Superior temporal gyrus (tissue), 1 donor: Measurements from ENCODE around the gene COPS7A.
A peak's percentile ranks its signal among the peaks of the same experiment; 100 is the strongest.

ENCODE experiments used
- DNase-seq: peaks from one replicate; pipeline ENCODE4 v3.0.0-alpha.2; 2016; ENCODE audit errors: extremely low spot score

COPS7A gene

DNA sequence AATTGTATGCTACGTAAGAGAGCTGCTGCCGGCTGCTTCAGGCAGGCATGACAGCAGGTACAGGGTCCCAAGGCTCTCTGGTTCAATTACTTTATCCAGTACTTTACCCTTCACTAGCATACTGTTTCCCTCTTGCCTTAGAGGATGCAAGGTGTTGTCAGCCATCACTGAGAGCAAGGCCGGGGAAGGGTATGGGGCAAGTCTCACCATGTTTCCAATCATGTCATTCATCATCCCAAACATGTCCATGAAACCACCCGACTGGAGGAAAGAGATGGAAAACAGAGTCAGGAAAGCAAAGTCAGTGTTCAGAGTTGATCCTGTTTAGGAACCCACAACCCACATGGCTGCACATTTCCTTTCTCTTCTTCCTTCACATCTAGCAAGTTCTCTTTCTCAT lies 26.7 kb downstream of the COPS7A start:
- DNase-seq: no peak

DNA sequence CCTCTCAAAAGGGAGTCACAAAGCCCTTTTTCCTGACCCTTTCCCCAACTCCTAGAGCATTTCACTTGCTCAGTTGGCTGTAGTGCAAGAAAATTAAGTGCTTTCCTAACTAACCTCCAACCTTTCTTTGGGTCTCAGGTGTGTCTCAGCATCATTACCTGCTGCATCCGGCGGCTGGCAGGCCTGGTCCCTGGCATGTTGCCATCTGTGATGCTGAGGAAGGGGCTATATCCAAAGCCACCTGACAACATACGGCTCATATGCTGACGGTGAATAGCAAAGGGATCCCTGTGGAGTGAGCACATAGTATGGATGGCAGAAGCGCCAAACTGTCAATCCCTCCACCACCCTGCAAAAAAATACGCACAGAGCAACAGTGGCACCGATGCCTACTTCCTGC lies 27.9 kb downstream of the COPS7A start:
- no peak for DNase-seq

DNA sequence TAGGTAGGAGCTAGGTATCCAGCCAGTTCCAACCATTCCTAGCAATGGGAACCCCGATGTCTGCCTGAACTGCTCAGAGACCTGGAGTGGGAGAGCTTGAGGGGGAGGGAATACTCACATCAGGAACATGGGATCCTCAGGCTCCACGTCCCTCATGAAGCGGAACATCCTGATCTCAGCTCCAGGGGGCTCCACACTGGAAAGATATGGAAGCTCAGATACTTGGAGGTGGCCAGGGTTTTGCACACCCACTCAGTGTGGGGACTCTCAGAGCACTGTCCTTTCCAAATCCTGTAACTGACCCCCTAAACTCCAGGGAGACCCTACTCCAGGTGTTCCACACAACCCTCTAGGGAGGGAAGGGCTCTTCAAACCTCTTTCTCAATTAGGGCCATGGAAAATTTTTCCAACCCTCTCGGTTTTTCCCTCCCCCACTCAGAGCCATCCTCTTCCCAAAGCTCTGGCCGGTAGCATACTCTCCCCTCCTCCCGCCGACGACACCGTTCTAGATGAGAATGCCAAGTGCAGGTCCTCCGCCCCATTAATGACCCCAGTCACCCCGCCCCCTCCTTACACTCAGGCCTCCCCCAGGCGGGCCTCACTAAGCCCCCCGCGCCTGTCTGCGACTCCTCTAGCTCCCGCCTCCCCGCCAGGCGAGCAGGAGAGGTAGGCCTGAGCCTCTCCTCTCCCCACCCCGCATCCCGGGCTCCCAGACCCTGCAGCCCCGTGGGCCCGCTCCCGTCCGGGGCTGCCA lies 28.5 kb downstream of the COPS7A start:
- DNase-seq: peak; percentile 29

DNA sequence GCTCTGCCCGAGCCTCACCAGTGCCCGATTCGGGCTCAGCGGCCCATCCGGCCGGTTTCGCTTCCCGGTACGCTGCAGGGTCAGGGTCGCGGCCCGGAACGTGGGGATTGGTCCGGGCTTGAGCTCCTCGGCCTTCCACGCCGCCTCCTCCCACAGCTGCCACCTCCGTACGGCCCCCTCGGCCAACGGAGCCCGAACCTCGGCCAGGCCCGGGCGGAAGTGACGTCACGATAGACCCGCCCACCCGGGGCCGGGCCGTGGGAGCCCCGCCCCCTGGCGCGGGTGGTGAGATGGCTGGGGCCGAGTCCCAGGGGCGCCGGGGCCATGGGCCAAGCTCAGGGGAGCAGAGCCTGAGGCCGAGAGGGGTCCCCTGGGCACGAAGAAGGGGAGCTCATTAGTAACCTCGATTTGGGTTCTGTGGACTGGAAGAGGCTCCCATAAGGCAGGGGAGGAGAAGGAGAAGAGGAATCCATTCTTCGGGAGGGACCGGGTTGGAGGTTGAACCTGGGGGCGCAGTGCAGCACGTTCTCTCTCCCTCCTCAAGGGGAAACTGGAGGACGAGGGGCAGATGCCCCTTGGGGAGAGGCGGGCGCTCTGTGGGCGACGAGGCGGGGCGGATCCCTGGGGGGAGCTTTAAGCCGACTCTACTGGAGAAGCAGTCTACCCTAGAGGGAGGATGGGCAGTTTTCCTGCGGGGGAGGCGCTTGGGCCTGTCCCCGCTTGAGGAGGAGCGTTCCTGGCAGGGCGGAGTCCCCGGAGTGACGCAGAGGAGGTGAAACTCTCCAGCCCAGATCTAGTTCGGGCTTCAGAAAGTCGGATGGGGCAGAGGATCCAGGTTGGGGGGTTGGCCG lies 29.3 kb downstream of the COPS7A start, which contains the start of gene MLF2:
TSS of gene MLF2 (minus strand) at position 221 of the 851 bp plus-strand sequence. CDS start 807 bp downstream, outside the sequence.
- DNase-seq: peak; percentile 97

DNA sequence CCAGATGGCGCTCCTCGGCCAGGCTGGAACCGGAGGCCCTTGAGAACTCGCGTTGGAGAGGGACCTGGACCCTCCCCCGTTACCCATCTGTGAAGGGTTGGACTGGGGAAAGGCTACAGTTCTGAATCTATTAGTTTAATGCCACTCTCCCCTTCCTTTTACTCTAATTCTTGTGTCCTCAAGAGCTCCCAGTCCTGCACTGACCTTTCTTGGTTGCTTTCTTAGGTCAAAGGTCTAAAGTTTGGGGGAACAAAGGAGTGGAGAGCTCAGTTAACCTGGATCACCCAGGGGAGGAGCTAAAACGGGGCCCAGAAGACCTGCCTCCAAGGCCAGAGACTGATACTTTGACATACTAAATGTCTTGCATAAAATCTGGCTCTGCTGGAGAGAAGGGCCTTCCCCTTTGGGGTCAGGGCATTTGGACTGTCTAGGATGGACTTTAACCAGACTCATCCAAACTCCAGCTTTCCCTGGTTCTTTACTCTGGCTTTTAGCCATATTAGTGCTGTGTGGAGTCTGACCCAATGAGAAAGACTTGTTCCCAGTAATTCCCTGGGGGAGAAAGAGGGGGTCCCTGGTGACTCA lies 30.0 kb downstream of the COPS7A start:
- no peak for DNase-seq

DNA sequence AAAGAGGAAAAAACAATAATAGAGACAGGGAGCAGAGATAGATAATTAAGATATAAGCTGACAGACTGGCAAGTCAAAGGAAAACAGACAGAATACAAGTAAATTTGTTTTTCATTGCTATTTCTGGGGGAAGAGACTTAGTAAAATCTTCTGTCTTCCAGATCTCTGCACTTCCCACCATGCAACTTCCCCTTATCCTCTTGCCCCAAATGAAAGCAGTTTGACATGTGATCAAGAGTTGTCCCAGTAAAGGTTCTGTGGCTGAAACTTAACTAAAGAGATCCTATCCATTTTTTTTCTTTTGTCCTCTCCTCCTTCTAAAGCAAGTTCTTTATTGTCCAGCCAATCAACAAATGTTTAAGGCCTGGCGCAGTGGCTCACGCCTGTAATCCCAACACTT lies 30.6 kb downstream of the COPS7A start:
- DNase-seq: no peak

DNA sequence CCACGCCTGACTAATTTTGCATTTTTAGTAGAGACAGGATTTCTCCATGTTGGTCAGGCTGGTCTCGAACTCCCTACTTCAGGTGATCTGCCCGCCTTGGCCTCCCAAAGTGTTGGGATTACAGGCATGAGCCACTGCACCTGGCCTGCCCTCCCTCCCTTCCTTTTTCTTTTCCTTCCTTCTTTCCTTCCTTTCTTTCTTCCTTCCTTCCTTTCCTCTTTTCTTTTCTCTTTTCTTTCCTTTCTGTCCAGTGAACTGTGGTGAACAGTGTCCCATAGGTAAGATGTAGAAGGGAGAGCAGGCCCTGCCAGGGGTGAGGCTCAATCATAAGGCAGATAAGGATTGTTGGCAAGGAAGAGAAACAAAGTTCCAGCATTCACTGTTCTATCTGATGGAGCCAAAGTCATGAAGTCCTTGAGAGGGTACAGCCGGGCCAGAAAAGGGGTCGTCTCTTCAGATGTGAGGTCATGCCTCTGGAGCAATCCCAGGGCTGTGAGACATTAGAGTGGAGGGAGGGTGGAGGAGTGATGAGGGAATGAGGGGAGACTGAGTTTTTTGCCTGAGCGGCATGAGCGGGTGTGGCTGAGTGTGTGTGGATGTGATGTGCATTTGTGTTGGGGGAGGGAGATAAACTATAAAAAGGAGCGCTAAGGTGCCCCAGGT lies 33.3 kb downstream of the COPS7A start:
- no peak for DNase-seq

- no peak for DNase-seq
Observed at GRCh38 chr12:6758506-6759095, 34.8 kb downstream of the COPS7A start.

- no peak for DNase-seq
Observed at GRCh38 chr12:6759741-6760140, 35.9 kb downstream of the COPS7A start.

DNA sequence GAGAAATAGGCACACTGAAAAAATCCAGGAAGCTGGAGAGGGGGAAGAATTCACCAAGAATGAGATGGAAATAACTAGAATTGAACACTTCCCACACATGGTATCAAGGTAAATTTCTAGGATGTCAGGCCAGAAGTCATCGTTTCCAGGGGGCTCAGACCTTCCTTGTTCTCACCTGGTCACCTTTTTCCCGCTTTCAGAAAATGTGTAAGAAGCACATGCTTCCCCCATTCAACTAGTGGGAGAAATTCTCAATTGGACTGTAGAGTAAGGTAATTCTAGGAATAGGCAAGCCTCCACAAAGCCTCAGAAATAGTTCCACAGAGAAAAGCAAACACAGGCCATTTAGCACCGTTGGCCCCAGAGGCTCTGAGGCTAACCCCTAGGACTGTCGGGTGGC lies 39.5 kb downstream of the COPS7A start:
- DNase-seq: no peak

DNA sequence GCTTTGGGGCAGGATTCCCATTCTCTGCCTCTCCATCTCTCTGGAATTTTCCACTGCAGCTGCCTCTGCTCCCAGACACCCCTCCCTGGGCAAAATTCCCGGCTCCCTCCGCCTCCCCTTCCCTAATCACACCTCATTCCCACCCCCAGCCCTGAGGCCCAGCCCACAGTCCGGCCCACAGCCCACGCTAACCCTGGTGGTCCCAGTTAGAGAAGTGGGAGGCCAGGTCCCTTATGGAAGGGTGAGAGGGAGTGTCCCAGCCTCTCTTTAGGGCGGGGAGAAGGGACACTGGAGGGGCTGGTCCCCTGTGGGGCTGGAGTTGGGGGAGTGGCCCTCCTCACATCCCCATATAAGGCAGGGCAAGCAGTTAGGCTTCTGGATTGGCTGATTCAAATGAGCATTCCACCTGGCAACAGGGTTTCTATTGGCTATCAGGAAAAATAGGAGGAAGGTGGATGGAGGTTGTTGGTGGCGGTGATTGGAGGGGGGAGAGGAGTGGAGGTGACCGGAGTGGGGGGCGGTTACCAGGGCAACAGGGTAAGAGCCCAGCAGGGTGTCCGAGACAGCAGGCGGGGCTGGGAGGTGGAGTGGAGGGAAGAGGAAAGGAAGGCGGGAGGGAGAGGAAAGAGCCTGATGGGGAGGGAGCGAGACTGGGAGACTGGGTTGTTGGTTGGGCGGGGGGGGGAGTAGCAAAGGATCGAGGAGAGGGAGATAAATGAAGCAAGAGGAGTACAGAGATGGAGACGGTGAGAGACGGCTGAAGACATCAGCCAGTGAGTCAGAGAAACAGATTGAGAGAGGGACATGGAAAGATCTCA lies 40.4 kb downstream of the COPS7A start:
- peak; percentile 94 for DNase-seq

DNA sequence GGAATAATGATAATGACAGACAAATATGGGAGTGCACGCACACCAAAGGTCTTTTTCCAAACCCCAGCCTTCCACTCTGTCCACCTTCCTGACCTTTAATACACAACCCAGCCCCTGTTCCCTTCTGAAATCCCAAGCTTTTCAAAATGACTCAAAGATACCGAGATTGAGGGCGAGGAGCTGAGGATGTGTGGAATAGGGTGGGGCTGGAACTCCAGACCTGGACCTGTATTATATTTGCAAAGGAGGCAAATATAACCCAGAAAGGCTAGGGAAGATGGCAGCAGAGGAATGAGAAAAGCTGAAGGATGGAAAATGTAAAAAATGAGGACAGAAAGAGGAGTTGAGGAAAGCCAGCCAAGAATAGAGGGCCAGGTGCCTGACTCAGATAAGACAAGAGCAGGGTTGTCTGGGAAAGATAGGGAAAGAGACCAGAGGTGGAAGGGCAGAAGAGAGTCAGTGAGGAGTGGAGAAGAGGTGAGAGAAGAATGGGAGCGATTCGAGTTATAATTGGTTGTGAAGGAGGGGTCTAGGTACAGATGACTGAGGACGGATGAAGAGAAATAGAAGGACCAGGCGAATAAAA lies 41.3 kb downstream of the COPS7A start:
- peak; percentile 28 for DNase-seq

- DNase-seq: peak; percentile 22
Observed at GRCh38 chr12:6765634-6766581, 42.1 kb downstream of the COPS7A start, which contains the start of gene PTMS. TSS of gene PTMS (plus strand) at chr12:6766363. CDS start at chr12:6766706, 343 bp downstream.

DNA sequence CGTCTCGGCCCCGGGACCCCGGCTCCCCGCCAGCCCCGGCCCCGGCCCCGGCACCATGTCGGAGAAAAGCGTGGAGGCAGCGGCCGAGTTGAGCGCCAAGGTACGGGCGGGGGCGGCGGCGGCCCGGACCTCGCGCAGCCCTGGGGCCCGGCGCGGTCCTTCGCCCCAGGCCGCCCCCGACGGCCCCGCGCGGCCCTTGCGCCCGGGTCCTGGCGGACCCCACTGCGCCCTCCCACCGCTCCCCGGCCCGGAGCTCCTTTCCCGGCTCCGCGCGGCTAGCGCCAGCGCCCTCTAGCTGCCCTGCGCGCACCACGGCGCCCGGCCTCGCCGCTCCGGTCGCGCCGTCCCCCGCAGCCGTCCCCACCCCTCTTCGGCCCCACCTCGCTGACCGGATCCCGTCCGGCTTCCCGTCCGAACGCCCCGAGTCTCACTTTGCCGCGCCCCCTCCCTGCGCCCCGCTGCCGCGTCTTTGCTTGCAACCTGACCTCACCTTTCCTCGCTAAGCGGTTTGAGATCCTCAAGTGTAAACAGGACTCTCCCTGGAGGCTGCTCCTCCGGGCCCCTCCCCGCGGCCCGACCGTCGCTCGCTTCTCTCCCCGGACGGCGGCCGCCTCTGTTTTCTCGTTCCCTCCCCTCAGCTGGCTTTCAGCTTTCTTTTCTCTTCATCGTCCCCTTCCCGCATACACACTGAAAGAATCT lies 43.0 kb downstream of the COPS7A start:
- peak; percentile 67 for DNase-seq

DNA sequence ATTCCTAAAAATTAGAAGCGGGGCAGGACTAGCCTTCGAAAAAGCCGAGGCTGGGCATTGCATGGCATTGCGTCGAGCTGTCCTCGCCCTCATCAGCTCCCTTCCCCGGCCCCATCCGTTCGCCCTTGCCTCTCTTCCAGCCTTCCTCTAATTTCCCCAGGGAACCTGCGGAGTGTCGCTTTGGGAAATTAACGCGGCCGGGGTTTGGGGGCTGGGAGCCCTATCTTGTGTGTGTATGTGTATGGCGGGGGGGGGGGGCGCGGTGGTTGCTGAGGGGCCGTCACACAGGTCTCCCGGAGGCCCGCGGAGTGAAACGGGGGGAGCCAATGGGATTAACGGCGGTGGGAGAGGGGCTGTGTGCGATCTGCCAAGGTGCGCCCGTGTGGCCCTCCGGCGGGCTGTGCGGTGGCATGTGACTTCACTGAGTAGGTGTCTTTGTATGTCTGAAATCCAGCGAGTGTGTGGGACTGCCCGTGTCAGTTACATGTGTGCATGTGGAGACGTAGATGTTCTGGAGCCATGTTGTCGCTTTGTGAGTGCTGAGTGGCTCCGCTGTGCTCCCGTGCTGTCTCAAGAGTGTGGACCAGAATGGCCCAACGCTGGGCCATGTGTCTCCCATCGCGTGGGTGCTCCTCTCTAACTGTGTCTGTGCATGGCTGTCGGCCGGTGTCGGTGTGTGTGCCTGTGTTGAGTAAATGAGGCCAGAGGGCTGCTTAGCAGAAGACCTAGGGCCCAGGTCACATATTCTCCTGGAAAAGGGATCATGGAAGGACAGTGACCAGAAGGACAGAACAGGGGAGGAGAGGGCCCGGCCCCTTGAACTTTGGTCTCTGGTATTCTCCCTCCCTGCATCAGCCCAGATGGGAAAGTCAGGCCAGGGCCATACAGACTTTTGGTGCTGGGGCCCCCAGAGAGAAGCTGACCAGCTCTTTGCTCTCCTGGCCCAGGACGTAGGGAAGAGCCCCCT lies 43.8 kb downstream of the COPS7A start:
- peak; percentile 50 for DNase-seq

DNA sequence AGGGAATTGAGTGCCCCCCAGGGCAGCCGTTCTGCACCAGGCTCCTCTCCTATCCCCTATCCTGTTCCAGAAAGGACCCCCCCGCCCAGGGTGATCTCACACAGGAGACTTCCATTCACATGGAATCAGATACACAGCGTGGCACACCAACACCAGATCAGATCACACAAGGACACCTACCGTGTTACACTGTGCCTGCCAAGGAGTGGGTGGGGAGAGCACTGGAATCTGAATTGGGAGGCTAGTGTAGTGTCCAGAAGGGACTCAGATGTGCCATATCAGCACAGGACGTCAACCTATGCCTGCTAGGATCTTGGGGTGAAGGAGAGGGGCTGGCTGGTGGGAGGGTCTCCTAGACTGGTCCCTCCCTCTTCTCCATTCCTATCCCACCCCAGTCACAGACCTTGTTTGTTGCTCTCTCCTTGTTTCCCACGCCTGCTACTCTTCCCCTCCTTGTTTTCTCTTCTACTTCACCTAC lies 44.6 kb downstream of the COPS7A start:
- DNase-seq: peak; percentile 22

DNA sequence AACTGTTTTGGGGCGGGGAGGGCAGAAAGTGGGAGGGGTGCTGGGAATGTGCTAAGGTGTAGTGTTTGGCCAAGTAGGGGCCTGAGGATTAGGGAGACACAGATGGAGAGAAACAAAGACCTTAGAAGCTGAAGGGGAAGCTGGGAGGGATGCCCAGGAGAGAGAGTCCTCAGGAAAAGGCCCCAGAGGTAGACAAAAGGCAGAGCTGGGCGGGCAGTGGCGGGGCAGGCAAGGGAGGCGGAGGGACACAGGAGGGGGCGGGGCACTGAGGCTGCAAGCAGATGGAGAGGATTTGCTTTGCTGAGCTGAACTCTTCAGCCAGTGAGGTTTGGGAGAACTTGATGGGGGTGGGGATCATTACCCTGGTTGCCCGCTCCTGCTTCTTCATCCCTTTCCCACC lies 45.1 kb downstream of the COPS7A start:
- no peak for DNase-seq
